Fibroblast of the conjunctiva (primary cell): ENCODE measurements around the gene CADM2.
A peak's percentile ranks its signal among the peaks of the same experiment; 100 is the strongest.
"Not testable (repeated sequence)": the region's sequence is repeated elsewhere in the genome, so short reads cannot be mapped to it uniquely, and the experiment has no call there.

Source experiments
- DNase-seq: peaks from one replicate; pipeline ENCODE4 v3.0.0-alpha.2; 2010; ENCODE audit warnings: low read depth

The CADM2 gene

DNA sequence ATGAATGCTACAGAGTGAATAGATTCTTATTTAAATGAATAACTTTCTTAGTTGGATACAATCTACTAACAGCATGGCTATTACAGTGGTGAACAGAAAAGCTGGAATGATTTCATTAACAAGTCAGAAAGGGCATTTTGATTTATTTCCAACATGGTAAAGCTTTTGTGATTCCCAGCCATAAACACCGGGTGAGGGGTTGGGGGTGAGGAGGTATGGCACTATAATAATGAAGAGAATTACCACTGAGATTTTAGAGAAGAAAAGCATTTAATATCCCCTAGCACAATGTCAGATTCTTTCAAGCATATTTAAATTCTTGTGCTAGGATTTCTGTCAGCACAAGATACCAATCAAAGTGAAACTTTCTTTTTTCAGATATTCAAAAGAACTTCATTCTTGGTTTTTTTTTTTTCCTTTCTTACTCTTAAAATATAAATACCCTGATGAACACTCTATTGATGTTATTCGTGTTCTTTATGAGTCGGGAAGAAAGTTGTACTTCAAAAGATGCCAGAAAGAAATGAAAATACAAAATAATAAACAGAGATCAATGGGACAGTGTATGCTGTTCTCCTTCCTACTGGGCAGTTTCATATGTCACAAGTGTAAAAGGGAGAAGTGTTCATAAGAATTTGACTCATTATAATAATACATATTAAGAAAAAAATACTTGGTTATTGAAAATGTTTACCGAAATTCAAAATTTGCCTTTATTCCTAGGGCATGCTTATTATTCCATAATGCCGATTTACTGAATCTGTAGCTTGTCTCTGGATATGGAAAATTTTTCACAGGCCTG, 522.8 kb downstream of the CADM2 start:
- no peak for DNase-seq

DNA sequence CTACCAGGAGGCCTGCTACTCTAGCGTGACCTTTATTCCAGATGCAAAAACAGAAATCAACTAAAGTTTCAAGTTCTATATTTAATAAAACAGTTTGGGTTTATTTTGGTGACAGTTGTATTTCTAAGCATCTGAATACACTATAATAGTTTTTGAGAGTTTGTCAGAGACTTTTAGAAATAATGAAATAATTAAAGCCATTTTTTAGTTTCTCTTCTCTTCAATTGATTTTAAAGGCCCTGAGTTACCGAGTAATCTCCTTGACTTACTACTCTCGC, 523.4 kb downstream of the CADM2 start:
- DNase-seq = no peak

DNA sequence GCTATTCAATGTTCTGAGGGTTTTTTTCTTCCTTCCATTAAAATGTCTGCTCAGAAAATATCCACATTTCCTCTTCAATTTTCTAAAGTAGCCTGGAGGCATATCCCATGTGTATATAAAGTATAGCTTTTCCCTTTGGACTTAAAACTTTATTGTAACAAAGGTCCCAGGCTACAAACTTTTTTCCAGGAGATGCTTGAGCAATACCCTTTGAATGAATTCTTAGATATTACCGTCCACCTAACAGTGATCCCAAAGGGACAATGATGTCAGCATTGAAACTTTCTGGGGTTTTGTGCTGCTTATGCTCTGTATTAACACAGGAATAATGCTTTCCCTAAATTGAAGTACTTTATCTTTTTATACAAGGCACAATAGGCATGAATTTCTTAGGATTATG, 525.2 kb downstream of the CADM2 start:
- no peak for DNase-seq

DNA sequence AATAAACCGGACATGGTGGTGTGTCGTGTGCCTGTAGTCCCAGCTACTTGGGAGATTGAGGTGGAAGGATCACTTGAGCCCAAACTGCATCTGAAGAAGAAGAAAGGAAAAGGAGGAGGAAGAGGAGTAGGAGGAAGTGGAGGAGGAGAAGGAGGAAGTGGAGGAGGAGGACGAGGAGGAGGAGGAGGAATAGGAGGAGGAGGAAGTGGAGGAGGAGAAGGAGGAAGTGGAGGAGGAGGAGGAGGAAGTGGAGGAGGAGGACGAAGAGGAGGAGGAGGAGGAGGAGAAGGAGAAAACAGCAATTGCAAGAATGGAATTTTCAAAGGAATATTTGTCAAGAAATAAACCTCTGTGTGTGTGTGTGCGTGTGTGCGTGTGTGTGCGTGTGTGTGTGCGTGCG, 528.6 kb downstream of the CADM2 start:
- DNase-seq = no peak

DNA sequence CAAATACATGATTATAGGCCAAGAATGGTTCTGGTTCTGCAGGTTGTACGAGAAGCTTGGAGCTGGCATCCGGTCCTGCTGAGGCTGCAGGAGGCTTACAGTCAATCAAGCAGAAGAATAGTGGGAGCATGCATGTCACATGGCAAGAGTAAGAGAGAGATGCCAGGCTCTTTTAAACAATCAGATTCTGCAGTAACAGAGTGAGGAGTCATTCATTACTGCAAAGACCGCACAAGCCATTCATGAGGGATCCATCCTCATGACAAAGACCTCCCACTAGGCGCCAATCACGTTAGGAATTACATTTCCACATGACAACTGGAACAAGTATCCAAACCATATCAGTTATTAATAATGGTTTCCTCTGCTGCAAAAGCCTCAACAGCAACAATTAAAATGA, 536.8 kb downstream of the CADM2 start:
- DNase-seq = no peak

DNA sequence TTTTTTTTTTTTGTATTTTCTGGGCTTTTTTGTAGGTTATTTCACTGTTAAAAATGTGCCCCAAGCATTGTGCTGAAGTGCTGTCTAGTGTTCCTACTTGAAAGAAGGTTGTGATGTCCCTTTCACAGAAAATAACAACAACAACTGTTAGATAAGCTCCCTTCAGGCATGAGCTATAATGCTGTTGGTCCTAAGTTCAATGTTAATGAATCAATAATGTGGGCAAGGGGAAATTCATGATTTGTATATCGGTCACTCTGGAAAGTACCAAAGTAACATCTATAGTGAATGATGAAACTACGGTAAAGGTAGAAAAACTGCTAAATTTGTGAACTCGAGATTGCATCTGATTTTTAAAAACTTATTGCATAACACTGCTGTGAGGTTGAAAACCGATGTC, 539.4 kb downstream of the CADM2 start:
- no peak for DNase-seq

DNA sequence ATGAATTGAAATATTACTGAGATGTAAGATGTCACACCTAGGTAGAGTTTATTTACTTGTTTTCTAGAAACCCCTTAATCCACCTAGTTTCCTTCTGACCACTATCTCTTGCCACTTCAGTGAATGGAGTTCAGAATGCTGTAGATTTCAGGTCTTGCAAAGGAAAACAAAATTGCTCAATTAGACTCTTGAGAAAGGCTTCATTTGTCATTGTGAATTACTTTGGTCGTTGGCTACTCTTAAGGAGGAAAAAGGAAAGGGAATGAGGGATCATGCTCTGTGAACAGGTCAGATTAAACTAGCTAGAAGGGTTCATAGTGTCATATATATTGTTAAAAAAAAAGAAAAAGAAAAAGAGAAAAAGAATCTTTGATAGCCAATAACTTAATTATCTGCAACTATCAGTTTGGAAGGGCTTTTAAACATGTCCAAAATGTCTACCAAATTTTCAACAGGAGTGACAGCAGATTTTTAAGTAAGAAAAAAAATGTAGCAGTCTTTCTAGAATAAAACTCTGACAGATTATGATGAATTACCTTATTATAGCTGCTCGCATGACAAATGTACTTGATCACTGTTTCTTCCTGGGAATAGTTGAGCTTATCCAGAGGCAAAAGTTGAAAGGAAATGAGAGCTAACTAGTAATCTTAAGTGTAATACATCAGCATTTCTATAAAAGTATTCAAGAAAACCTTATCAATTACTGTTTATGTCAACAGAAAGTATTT, 543.5 kb downstream of the CADM2 start:
- no peak for DNase-seq

DNA sequence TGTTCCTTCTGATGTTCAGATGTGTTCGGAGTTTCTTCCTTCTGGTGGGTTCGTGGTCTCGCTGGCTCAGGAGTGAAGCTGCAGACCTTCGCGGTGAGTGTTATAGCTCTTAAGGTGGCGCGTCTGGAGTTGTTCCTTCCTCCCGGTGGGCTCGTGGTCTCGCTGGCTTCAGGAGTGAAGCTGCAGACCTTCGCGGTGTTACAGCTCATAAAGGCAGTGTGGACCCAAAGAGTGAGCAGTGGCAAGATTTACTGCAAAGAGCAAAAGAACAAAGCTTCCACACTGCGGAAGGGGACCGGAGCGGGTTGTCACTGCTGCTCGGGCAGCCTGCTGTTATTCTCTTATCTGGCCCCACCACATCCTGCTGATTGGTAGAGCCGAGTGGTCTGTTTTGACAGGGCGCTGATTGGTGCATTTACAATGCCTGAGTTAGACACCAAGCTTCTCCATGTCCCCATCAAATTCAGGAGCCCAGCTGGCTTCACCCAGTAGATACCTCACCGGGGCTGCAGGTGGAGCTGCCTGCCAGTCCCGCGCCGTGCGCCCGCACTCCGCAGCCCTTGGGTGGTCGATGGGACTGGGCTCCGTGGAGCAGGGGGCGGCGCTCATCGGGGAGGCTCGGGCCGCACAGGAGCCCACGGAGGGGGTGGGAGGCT, 545.5 kb downstream of the CADM2 start:
- DNase-seq = not testable (repeated sequence)

DNA sequence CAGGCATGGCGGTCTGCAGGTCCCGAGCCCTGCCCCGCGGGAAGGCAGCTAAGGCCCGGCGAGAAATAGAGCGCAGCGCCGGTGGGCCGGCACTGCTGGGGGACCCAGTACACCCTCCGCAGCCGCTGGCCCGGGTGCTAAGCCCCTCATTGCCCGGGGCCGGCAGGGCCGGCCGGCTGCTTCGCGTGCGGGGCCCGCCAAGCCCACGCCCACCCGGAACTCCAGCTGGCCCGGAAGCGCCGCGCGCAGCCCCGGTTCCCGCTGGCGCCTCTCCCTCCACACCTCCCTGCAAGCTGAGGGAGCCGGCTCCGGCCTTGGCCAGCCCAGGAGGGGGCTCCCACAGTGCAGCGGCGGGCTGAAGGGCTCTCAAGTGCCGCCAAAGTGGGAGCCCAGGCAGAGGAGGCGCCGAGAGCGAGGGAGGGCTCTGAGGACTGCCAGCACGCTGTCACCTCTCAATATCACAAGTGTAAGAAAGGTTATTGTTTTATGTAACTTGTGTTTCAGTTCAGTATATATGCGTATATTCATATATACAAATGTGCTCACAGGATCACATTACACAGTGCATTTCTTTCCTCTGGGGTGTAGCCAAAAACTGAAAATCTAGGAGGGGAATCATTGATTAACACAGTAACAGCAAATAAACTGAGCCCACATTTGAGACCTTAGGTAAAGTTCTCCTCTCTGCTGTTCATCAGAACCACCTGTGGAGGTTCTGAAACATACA, 546.2 kb downstream of the CADM2 start:
- DNase-seq = not testable (repeated sequence)

DNA sequence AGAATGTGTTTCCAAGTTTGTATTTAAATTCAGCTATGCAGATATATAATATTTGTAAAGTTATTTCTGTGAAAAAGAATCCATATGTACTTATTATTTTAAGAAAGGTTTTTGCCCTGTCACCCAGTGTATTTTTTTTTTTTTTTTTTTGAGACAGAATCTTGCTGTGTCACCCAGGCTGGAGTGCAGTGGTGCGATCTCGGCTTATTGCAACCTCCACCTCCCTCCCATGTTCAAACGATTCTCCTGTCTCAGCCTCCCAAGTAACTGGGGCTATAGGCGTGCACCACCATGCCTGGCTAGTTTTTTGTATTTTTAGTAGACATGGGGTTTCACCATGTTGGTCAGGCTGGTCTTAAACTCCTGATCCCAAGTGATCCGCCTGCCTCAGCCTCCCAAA, 548.3 kb downstream of the CADM2 start:
- DNase-seq = not testable (repeated sequence)

DNA sequence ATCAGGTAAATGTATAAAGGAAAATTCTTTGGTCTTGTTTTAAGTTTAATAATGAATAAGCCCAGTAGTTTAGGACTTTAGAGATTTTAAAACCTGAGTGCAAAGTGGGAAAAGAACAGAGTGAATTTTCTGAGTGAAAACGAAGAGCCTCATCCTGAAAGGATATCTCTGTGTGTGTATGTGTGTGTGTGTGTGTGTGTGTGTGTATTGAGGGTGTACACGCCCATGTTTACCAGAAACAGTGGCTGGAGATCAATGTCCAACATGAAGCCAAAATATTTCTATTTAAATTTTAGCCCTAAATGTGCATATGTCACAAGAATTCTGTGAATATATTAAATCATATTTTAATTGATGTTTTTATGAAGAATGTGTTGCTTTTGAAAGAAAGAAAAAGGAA, 549.9 kb downstream of the CADM2 start:
- no peak for DNase-seq

DNA sequence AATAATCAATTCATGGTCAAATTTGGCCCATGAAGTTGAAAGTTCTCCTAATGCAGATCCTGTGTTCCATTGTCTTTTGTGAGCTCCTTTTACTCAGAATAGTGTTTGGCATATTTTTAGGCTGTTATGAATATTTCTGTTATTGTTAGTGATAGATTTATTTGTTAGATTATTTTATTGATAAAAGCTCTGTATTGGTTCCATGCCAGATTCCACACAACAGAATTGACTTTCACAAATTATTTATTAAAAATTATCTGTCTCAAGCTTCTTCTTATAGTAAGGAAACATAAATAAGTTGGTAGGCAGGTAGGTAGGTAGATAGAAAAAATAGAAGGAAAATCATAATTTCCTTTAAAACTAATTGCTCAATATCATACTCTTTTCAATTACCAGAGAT, 557.4 kb downstream of the CADM2 start:
- DNase-seq = no peak

DNA sequence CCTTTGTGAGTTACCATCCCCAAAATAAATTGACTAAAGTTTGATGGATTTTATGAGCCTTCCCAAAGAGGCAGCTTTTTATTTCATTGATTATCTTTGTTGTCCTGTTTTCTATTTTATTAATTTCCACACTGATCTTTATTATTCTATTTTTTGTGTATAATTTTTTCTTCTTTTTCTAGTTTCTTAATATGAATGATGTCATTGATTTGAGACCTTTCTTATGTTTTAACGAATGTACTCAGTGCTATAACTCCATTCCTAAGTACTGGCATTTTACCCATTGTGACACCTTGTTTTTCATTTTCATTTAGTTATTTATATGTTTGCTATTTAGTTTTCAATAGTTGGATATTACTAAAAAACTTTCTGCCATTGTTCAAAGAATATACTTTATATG, 565.3 kb downstream of the CADM2 start:
- no peak for DNase-seq

DNA sequence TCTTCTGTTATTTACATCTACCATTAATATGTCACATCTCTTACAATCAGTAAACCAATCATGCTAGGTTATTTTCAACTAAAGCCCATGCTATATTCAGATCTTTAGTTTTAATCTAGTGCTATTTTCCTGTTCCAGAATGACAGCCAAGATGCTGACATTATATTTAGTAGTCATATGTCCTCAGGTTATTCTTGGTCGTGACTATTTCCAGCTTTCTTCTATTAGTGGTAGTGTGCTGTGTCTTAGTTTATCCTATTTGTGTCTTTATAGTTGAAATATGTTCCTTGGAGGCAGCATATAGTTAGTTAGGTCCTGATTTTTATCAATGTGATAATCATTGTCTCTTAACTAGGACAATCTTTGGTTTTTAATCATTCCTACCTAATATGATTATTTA, 566.5 kb downstream of the CADM2 start:
- DNase-seq = no peak

DNA sequence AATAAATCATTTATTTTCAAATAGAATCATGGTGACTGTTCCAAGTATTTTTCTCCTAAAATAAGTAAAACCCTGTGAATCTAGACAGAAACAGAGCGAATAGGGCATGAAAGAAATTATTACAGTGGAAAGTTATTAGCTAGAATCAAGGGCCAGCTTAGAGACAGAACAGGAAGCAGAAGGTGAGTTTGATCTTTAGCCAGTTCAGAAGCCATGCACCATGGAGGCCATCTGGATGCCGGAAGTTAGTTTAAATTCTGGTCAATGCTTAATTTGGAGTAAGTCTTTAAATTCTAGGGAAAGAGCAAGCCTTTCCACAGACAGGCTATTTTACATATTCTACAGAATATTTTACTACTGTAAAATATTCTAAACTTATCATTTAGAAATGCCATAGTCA, 574.8 kb downstream of the CADM2 start:
- no peak for DNase-seq

DNA sequence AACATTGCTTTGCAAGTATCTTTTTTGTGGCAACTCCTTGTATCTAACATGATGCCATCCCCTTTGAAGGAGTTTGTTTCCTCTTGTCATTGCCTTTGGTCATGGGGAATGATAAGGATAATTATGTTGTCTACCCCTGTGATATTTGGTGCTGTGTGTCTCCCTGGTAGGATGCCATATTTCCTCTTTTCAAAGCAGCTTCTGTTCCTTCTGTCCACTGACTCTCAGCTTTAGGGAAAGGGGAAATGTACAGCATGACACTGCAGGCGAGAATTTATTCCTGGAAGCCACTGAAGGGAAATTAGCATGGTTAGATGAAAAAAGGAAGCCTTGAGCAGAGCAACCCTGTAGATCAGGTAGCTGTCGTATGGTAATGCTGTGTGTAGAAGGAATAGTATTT, 576.7 kb downstream of the CADM2 start:
- DNase-seq = no peak

DNA sequence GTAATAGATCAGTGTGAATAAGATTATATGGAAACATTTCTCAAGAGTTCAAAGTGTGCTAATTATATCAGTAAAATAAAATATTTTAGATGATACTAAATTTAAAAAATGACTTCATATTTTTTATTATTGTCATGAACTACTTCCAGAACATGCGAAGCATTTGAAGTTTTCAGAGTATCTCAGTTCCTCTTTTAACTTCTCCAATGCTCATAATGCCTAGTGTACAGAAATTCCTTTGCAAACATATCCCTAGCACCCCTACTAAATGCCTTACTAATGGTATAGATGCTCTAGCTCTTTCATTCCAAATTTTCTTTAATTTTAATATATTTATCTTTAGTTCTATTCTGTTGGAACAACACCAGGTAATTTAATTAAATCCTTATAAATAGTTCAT, 580.4 kb downstream of the CADM2 start:
- DNase-seq = no peak

DNA sequence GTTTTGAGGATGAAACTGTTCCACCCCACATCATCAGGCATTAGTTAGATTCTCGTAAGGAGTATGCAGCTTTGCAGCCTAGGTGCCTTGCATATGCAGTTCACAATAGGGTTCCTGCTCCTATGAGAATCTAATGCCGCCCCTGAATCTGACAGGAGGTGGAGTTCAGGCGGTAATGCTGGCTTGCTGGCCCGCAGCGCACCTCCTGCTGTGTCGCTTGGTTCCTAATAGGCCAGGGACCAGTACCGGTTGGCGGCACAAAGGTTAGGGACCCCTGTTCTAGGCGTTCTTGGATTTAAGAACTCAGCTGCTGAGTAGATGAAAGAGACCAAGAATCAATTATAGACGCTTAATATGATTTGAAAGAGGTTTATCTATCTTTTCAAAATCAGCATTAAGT, 595.4 kb downstream of the CADM2 start:
- no peak for DNase-seq

DNA sequence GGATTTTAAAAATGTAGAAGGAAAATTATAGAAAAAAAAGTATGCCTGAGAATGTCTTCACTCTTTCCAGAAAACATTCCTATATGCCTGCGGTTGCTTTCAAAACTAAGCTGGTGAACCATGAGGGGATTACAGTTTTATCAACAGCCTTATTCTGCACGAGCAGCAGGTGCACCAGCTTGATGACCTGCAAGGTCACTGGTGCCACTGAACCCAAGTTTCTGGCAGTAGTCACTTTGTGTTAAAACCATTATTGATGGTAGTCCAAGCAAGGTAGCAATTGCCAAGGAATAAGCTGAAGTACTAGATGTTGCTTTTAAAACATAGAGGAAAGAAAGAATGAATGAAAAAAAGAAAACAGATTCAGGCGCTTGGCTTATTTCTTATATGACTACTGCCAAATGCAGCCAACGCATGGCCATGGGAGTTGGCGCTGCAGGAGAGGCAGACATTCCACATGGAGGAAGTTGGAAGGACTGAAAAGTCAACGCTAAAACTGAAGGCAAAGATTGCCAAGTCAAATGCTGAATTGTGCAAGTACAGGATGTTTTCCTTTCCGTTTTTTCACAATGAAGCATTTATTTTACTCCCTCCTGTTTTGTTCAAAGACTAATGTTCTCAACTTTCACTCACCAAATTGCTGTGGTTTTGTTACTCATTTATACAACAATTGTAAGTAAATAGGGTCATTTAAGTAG, 601.4 kb downstream of the CADM2 start:
- peak; percentile 68 for DNase-seq

DNA sequence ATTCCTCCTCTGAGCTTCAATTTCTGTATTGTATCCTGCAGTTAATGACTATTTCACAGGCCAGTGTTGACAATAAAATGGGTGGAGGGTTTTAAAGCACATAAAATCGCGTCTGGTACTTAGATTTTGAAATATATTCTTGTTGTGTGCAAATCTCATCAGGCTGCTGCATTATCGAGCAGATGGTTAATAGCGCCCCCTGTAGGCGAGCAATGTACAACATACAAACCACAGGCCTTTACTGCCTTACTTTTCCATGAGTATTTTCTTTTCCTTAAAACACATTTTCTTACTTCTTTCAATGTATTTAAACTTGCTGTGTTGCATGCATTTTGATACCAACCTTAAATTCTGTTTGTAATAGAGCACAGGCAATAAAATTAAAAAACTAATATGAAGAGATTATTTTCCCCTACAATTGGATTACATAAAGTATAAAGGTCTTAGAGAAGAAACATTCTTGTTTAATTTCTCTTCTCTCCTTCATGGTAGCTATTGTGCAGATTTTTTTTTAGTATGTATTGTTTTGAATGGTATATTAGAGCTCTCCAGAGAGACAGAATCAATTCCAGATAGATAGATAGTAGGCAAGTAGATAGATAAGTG, 608.4 kb downstream of the CADM2 start:
- peak; percentile 47 for DNase-seq

DNA sequence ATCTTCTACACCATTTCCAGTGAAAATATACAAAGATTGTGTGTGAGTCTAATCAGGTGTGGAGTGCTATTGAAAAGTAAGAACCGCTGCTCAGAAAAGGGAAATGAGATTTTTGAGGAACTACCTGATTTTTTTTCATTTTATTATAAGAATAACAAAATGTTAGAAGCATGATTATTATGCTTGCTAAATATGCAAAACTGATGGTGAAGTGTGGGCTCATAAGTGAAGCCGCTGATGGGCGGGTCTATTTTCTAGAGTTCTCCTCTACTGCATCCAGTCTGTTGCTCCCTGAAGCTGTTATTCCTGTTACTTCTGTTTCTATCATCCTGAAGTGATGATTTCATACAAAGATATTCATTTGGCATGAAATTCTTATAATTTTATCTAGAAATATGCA, 612.0 kb downstream of the CADM2 start:
- DNase-seq = no peak

DNA sequence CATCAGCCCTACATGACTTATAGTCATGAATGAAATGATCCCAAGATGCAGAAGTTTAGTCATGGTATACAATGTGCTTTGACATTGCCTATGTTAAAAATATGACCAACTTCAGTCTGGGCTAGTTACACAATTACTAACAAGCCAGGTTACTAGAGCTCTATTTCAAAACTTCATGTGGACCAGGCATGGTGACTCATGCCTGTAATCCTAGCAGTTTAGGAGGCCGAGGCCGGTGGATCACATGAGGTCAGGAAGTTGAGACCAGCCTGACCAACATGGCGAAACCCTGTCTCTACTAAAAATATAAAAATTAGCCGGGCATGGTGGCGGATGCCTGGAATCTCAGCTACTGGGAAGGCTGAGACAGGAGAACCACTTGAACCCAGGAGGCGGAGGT, 613.0 kb downstream of the CADM2 start:
- no peak for DNase-seq
